HG03575 (cell line): ENCODE data around the gene SYMPK.

Experiments
- ATAC-seq: cut with Tn5 transposase; IDR thresholded peaks from one replicate; pipeline ENCODE4 v1.9.1; 2021; ENCODE audit not compliant: unreplicated experiment, insufficient number of reproducible peaks, low FRiP score; ENCODE audit errors: extremely low read depth

Gene SYMPK

GRCh38 chr19:45834970-45835369 is 28.0 kb downstream of the SYMPK start:
- ATAC-seq: no peak

GRCh38 chr19:45828945-45829344 is 34.0 kb downstream of the SYMPK start:
- ATAC-seq: no peak

- ATAC-seq: no peak
Observed at GRCh38 chr19:45828523-45828922, 34.4 kb downstream of the SYMPK start.

- ATAC-seq: no peak
Observed at GRCh38 chr19:45827459-45828093, 35.4 kb downstream of the SYMPK start.

- no peak for ATAC-seq
Observed at GRCh38 chr19:45826934-45827333, 36.0 kb downstream of the SYMPK start.

GRCh38 chr19:45825917-45826893 is 36.7 kb downstream of the SYMPK start:
- ATAC-seq: no peak

GRCh38 chr19:45825263-45825605 is 37.7 kb downstream of the SYMPK start:
- no peak for ATAC-seq

GRCh38 chr19:45824531-45825262 is 38.2 kb downstream of the SYMPK start:
- ATAC-seq: no peak

- no peak for ATAC-seq
Observed at GRCh38 chr19:45824041-45824471, 38.9 kb downstream of the SYMPK start.

GRCh38 chr19:45823182-45823581 is 39.8 kb downstream of the SYMPK start:
- ATAC-seq: no peak

- ATAC-seq: no peak
Observed at GRCh38 chr19:45822716-45823115, 40.2 kb downstream of the SYMPK start.

- ATAC-seq: no peak
Observed at GRCh38 chr19:45821570-45821969, 41.4 kb downstream of the SYMPK start.

GRCh38 chr19:45821103-45821521 is 41.8 kb downstream of the SYMPK start:
- no peak for ATAC-seq

- no peak for ATAC-seq
Observed at GRCh38 chr19:45820413-45821102, 42.4 kb downstream of the SYMPK start.

GRCh38 chr19:45819769-45820168 is 43.2 kb downstream of the SYMPK start:
- ATAC-seq: no peak

- no peak for ATAC-seq
Observed at GRCh38 chr19:45817725-45818301, 45.1 kb downstream of the SYMPK start.

- no peak for ATAC-seq
Observed at GRCh38 chr19:45817010-45817724, 45.8 kb downstream of the SYMPK start.
